ENCODE measurements around the gene RDH11.

DNA sequence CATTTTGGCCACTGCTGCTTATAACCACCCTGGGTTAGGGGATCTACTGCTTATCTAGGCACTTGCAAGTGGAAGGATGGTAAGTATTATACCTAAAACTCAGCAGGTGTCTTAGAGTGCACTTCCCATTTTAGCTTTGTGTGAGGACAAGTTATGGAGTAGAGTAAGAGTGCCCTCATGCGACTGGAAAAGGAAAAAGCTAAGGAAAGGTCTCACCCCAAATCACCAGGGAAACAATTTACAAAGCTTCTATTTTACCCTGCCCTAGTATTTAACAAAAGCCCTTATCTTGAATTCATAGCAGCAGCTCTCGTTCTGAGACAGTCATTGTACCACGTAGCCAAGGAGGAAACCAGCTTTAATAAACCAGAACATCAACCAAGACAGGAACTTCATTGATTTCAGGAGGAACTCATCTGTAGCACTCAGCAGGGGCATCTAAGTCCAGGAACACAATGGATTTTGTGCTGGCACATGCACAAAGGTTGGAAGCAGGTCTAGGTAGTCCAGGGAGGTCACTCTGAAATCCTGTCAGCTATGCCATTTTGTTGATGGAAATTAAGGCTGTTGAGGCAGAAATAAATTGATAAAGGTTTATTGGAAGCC is 9.0 kb upstream of the RDH11 start:
- TF ChIP-seq CTCF (IDR thresholded peaks at IDR 0.05): peak; percentile 27 to 77 (median 60)
- no peak for TF ChIP-seq POLR2A (IDR thresholded peaks at IDR 0.05)

Measured in esophagus squamous epithelium (tissue), 4 donors.